Heart right ventricle (tissue), 16 donors: ENCODE results near the gene KIF9. TPM values are rescaled to one million over a fixed set of nuclear protein-coding genes. Genes with fewer than 3 reads are reported as not detected.
"Not testable (repeated sequence)": the region's sequence is repeated elsewhere in the genome, so short reads cannot be mapped to it uniquely, and the experiment has no call there.

Source experiments
- ATAC-seq, 8 donors: fragments of 200-7000 bp; cut with Tn5 transposase; one replicate each; pipeline ENCODE4 v1.9.1; 2020; ENCODE audit warnings: mild to moderate bottlenecking in 8 of 8, moderate library complexity in 8 of 8, moderate number of reproducible peaks in 1 of 8
- DNase-seq, 2 donors: peaks; one replicate each; pipeline ENCODE4 v3.0.0-alpha.2; 2020
- H3K27ac ChIP-seq, 10 donors: fragments of 200-600 bp; sonication (generic) in 2 of 10; one replicate each; pipeline versions ENCODE4 v1.5.0 to v1.8.0; 2020 to 2022; ENCODE audit warnings: mild to moderate bottlenecking in 3 of 10
- H3K27me3 ChIP-seq, 7 donors: fragments of 200-600 bp; one replicate each; pipeline ENCODE4 v1.8.0; 2021 to 2022; ENCODE audit warnings: mild to moderate bottlenecking in 2 of 7
- H3K36me3 ChIP-seq, 9 donors: fragments of 200-600 bp; sonication (generic) in 1 of 9; one replicate each; pipeline versions ENCODE4 v1.5.0 to v1.8.0; 2020 to 2022; ENCODE audit warnings: mild to moderate bottlenecking in 2 of 9
- H3K4me1 ChIP-seq, 9 donors: fragments of 200-600 bp; sonication (generic) in 1 of 9; one replicate each; pipeline versions ENCODE4 v1.5.0 to v1.8.0; 2020 to 2022; ENCODE audit warnings: mild to moderate bottlenecking in 4 of 9
- H3K4me3 ChIP-seq, 10 donors: fragments of 200-600 bp; sonication (generic) in 2 of 10; one replicate each; pipeline versions ENCODE4 v1.5.0 to v1.8.0; 2020 to 2022; ENCODE audit warnings: mild to moderate bottlenecking in 7 of 10, moderate library complexity in 2 of 10
- H3K9me3 ChIP-seq, 11 donors: fragments of 200-600 bp in 10 of 11; sonication (generic) in 2 of 11; one replicate each; pipeline versions ENCODE4 v1.5.0 to v1.8.0; 2013 to 2022; ENCODE audit warnings: mild to moderate bottlenecking in 2 of 11, control low read depth in 1 of 11, moderate library complexity in 1 of 11
- WGBS, 2 donors: extraction: QIAGEN DNeasy Blood & Tissue Kit; methylation state at CpG; one replicate each; pipeline ENCODE4 v1.1.7; 2013; ENCODE audit warnings: inconsistent platforms in 1 of 2; 5-methylcytosine and 5-hydroxymethylcytosine counted together
- intact Hi-C, 10 donors: fragments of 100-400 bp; cut with DNase I; formaldehyde crosslinking; loops; one replicate each; pipeline versions ENCODE4 v1.11.1 to v1.14.2; 2022
- polyA plus RNA-seq, 2 donors: library from polyadenylated mRNA; stranded (reverse); fragments of 200-250 nt; gene quantifications; one replicate each; pipeline ENCODE4 v1.2.3, GENCODE V29; 2013
- total RNA-seq, 10 donors: library from RNA; stranded (reverse); fragmentation: NEBNext Ultra II Directional in 3 of 10; extraction: Animal tissue kit (Norgen Biotek cat#: 25700) in 3 of 10; gene quantifications; one replicate each; pipeline versions ENCODE4 v1.2.1 to v1.2.4, GENCODE V29; 2021 to 2023
- TF ChIP-seq, protein P1 (sequence below), 9 donors: fragments of 200-600 bp; sonication (generic) in 2 of 9; IDR thresholded peaks; one replicate each; pipeline versions ENCODE4 v1.5.0 to v1.8.0; 2021 to 2022; ENCODE audit warnings: antibody characterized with exemption in 9 of 9, mild to moderate bottlenecking in 5 of 9, moderate library complexity in 1 of 9
- donor health status: Arrhythmogenic right ventricular cardiomyopathy.
- donor health status: ischemic (EF 13 %, LVEDD 7.1; RV severe dilation, severe dysfunction).
- donor health status: healthy with polysubstance abuse.
- donor health status: DM: no; HTN: yes; CAD: no.
- donor health status: DM: no; HTN: no; CAD: no.
- donor health status: ischemic (EF 25% LVEDD 6.9; RV normal size, moderate dysfunction).
- donor health status: ischemic (EF 25% LVEDD 5.7; RV mildly dilated, moderate dysfunction).
- donor health status: healthy.
- donor health status: DM: yes; HTN: yes; CAD: no.
- donor health status: Ischemic cardiomyopathy.
- donor health status: ischemic (EF 35%, LVEDD 5.7; RV mildly dilated, moderate dysfunction).
- donor health status: nonischemic (EF 11% LVEDD 7.7; RV severe dilation, severe dysfunction).
- donor health status: DM: yes; HTN: yes; CAD: no.
- donor health status: PGD.
- donor health status: ischemic (EF 29% LVEDD 5.4; RV normal size, mild dysfunction).
- donor health status: nonischemic (EF 23%, LVEDD 6.1; RV moderate dilation, normal function).

Gene KIF9
- total and polyA plus RNA-seq, 12 donors = 4.2 to 16.6 (median 8.5) TPM

DNA sequence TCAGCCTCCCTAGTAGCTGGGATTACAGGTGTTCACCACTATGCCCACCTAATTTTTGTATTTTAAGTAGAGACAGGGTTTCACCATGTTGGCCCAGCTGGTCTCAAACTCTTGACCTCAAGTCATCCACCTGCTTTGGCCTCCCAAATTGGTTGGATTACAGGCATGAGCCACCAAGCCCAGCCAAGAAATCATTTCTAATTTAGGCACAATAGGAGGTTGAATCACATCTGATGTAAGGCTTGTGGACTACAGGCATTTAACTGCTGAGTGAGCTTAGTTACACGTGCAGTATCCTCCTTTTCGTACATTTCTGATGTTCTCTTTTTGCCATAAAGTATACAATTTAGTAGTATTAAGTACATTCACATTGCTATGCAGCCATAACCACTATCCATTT lies 87.6 kb downstream of the KIF9 start:
- ATAC-seq (no peak), DNase-seq (no peak)
- H3K4me1 ChIP-seq = peaks cover 0 to 2% (median 0%) of the 10 kb centered on the region in 9 donors
- no peak overlapping the region for H3K27ac ChIP-seq
- no peaks in the 10 kb centered on the region for H3K27me3 ChIP-seq
- intact Hi-C loops = no loop called here
- TF ChIP-seq, protein P1, sequence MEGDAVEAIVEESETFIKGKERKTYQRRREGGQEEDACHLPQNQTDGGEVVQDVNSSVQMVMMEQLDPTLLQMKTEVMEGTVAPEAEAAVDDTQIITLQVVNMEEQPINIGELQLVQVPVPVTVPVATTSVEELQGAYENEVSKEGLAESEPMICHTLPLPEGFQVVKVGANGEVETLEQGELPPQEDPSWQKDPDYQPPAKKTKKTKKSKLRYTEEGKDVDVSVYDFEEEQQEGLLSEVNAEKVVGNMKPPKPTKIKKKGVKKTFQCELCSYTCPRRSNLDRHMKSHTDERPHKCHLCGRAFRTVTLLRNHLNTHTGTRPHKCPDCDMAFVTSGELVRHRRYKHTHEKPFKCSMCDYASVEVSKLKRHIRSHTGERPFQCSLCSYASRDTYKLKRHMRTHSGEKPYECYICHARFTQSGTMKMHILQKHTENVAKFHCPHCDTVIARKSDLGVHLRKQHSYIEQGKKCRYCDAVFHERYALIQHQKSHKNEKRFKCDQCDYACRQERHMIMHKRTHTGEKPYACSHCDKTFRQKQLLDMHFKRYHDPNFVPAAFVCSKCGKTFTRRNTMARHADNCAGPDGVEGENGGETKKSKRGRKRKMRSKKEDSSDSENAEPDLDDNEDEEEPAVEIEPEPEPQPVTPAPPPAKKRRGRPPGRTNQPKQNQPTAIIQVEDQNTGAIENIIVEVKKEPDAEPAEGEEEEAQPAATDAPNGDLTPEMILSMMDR (IDR thresholded peaks at IDR 0.05) = no peak
- no peak overlapping the region for H3K4me3 ChIP-seq
- no peaks in the 10 kb centered on the region for H3K36me3 ChIP-seq
- no peaks in the 10 kb centered on the region for H3K9me3 ChIP-seq
- 92 to 95% methylated on average over 2 of the region's 2 CpGs for WGBS, 2 donors

DNA sequence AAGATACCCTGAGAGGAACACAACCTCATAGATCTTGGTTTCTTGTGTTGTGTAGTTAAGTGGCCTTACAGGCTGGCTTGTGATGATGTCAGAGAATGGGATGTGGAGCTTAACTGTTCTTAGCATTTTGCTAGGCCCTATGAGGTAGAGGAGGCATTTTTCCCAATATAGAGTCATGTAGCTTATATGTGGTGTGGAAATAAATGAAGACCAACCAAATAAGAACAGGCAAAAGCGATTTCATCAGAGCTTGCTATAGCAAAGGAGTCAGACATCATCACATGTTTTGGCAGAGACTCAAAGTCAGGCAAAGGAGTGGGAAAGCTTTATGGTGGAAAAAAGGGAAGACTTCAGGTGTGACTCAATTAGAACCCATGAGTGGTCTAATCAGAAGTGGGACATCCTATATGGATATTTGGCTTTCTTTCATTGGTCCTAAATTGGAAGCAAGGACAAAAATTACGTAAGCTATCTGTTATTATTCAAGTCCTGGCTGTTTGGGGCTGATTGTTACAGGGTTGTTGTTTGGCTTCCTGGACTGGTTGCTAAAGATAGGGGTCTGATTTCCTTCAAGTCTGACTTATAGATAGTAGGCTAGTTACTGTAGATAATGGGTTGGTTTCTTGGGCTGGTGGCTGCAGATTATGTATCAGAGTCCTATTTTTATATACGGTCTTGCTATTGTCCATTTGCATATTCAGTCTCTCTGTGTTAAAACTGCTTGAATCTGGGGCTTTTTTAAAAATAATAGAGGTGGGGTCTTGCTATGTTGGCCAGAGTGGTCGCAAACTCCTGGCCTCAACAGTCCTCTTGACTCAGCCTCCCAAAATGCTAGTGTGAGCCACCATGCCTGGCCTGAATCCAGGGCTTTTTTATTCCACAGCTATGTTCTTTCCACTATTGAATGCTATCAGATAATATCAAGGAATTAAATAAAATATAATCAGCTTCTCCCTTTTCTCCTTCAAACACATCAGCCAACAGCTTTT lies 88.4 kb downstream of the KIF9 start:
- intact Hi-C loops = no loop called here
- Histone ChIP-seq H3K9me3 (no peaks in the 10 kb centered on the region), H3K36me3 (no peaks in the 10 kb centered on the region), H3K27me3 (no peaks in the 10 kb centered on the region), H3K27ac (no peak overlapping the region), H3K4me1 (peaks cover 0 to 2% (median 0%) of the 10 kb centered on the region in 9 donors), H3K4me3 (no peak overlapping the region)
- DNase-seq (no peak), ATAC-seq (no peak)
- TF ChIP-seq, protein P1 (IDR thresholded peaks at IDR 0.05) = no peak
- WGBS, 2 donors = 91 to 94% methylated on average over 4 of the region's 4 CpGs

DNA sequence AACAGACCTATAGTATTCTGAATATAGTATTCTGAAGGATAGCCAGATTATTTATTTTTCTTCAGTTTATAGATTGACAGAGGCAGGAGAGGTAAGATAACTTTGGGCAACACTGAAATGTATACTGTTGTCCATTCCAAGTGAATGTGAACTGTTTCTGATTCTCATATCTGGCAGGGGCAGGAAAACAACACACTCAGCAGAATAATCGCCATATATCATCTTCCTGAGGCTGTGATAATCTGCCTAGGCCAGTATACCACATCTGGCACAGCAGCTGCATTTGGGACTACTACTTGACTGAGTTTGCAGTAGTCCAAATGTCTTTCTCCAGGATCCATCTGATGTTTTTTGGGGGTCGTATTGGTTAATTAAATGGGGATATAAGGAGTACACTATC lies 96.3 kb downstream of the KIF9 start:
- WGBS, 2 donors = 89 to 97% methylated on average over 2 of the region's 2 CpGs
- Histone ChIP-seq H3K4me3 (no peak overlapping the region), H3K4me1 (no peaks in the 10 kb centered on the region), H3K27me3 (no peaks in the 10 kb centered on the region), H3K36me3 (peaks cover 0 to 11% (median 0%) of the 10 kb centered on the region in 9 donors), H3K9me3 (no peaks in the 10 kb centered on the region), H3K27ac (no peak overlapping the region)
- DNase-seq (no peak), ATAC-seq (no peak)
- TF ChIP-seq, protein P1 (IDR thresholded peaks at IDR 0.05) = no peak
- intact Hi-C loops = no loop called here

DNA sequence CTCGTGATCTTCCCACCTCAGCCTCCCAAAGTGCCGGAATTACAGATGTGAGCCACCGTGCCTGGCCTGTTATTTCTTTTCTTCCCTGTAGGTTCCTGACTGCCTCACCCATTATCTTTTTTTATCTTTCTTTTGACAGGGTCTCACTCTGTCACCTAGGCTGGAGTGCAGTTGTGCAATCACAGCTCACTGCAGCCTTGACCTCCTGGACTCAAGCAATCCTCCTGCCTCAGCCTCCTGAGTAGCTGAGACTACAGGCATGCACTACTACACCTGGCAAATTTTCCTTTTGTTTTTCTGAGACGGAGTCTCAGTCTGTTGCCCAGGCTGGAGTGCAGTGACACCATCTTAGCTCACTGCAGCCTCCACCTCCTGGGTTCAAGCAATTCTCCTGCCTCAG lies 100.9 kb downstream of the KIF9 start:
- peaks cover 0 to 33% (median 8%) of the 10 kb centered on the region in 9 donors for H3K36me3 ChIP-seq
- ATAC-seq, DNase-seq, H3K27ac ChIP-seq, H3K4me3 ChIP-seq, H3K27me3 ChIP-seq, H3K9me3 ChIP-seq, H3K4me1 ChIP-seq, intact Hi-C loops: not testable (repeated sequence)
- 91 to 93% methylated on average over 4 of the region's 4 CpGs for WGBS, 2 donors

DNA sequence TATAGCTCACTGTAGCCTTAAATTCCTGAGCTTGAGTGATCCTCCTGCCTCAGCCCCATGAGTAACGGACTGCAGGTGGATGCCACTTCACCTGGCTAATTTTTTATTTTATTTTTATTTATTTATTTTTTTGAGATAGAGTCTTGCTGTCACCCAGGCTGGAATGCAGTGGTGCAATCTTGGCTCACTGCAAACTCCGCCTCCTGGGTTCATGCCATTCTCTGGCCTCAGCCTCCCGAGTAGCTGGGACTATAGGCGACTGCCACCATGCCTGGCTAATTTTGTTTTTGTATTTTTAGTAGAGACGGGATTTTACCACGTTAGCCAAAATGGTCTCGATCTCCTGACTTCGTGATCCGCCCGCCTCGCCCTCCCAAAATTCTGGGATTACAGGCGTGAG lies 102.6 kb downstream of the KIF9 start:
- H3K27ac ChIP-seq, ATAC-seq, DNase-seq, H3K9me3 ChIP-seq, H3K27me3 ChIP-seq, H3K4me1 ChIP-seq, intact Hi-C loops, H3K4me3 ChIP-seq: not testable (repeated sequence)
- WGBS, 2 donors = 89% methylated on average over 12 of the region's 12 CpGs
- H3K36me3 ChIP-seq = peaks cover 0 to 36% (median 8%) of the 10 kb centered on the region in 9 donors

Other genes starting within 250 kb of the KIF9 start
- 10 to 100 TPM; 23.5 to 34.4 (median 30.6) TPM for gene SETD2, start 118.7 kb downstream of the KIF9 start, total RNA-seq
- gene SETD2, start 118.7 kb downstream of the KIF9 start, polyA plus RNA-seq = 10 to 100 TPM in 1 of 2 donors, 1 to 10 TPM in 1; 8.6 to 10.5 TPM
- 10 to 100 TPM; 32.1 to 52.5 (median 41.6) TPM for gene KLHL18, start 145 bp upstream of the KIF9 start, total RNA-seq
- 10 to 100 TPM; 58.5 to 85.7 TPM for gene KLHL18, start 145 bp upstream of the KIF9 start, polyA plus RNA-seq
- gene PTPN23, start 98.2 kb upstream of the KIF9 start, total RNA-seq = 10 to 100 TPM; 16.4 to 23.4 (median 19.6) TPM
- gene PTPN23, start 98.2 kb upstream of the KIF9 start, polyA plus RNA-seq = 10 to 100 TPM in 1 of 2 donors, 1 to 10 TPM in 1; 9.2 to 23.0 TPM
- gene SCAP, start 193.1 kb upstream of the KIF9 start, total RNA-seq = 10 to 100 TPM; 31.7 to 56.7 (median 40.4) TPM
- 10 to 100 TPM; 38.8 to 44.0 TPM for gene SCAP, start 193.1 kb upstream of the KIF9 start, polyA plus RNA-seq
- 10 to 100 TPM; 16.5 to 22.5 (median 20.2) TPM for gene ELP6, start 230.9 kb upstream of the KIF9 start, total RNA-seq
- gene ELP6, start 230.9 kb upstream of the KIF9 start, polyA plus RNA-seq = 10 to 100 TPM; 24.9 to 31.3 TPM